ENCODE data around the gene FAM98A.

The FAM98A gene

DNA sequence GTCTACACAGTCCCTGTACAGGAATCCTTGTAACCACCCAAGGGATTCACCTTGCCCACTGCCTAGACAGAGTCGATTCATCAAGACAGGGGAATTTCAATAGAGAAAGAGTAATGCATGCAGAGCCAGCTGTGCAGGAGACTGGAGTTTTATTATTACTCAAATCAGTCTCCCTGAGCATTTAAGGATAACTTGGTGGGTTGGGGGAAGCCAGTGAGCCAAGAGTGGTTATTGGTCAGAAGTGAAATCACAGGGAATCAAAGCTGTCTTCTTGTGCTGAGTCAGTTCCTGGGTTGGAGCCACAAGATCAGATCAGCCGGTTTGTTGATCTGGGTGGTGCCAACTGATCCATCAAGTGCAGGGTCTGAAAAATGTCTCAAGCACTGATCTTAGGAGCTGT is 17.8 kb upstream of the FAM98A start:
- TF ChIP-seq POLR2AphosphoS5 (IDR thresholded peaks at IDR 0.05; ENCODE audit: low read depth, low read length) (no peak), TAF1 (IDR thresholded peaks at IDR 0.05; ENCODE audit: borderline replicate concordance, low read depth, low read length) (no peak), POLR2A (IDR thresholded peaks at IDR 0.05; ENCODE audit: low read depth, low read length) (no peak)
- FAIRE-seq (no peak), DNase-seq (ENCODE audit: insufficient read length) (no peak)

DNA sequence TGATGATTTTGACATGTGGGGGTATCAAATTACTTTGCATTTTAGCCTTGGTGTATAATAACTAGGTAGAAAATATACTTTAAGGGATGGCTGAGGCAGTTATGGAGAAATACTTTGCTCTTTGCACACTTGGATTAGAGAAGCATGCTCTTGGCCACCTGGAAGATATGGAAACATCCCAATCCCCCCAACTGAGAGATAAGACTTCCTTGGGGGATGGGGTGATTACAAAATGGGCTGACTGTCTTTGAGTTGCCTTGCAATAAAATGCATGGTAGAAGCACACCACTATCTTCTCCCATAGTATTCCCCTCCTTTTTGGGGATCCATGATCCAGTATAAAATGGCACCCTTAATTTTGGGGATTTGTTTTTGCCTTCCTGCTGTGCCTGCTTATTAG is 15.1 kb upstream of the FAM98A start:
- DNase-seq (ENCODE audit: insufficient read length) (no peak), FAIRE-seq (no peak)
- TF ChIP-seq POLR2AphosphoS5 (IDR thresholded peaks at IDR 0.05; ENCODE audit: low read depth, low read length) (no peak), POLR2A (IDR thresholded peaks at IDR 0.05; ENCODE audit: low read depth, low read length) (no peak), TAF1 (IDR thresholded peaks at IDR 0.05; ENCODE audit: borderline replicate concordance, low read depth, low read length) (no peak)

DNA sequence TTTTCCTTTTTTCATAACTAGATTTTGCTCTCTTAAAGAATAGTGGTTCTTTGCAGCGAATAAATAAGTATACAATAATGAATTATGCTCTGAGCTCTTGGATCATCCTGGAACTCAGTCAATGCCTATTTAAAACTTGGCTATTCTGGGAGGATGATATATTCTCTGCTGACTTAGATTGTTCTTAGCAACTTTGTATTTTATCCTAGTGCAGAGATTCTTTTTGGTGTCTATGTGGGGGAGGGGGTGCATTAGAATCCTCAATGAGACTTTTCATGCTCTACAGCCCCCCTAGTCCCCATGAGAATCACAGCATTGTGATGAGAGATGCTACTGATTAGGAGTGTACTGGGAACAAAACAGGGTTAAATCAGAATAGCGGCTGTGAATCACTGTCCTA is 8.8 kb upstream of the FAM98A start:
- FAIRE-seq (no peak), DNase-seq (ENCODE audit: insufficient read length) (no peak)
- TF ChIP-seq TAF1 (IDR thresholded peaks at IDR 0.05; ENCODE audit: borderline replicate concordance, low read depth, low read length) (no peak), POLR2AphosphoS5 (IDR thresholded peaks at IDR 0.05; ENCODE audit: low read depth, low read length) (no peak), POLR2A (IDR thresholded peaks at IDR 0.05; ENCODE audit: low read depth, low read length) (no peak)

DNA sequence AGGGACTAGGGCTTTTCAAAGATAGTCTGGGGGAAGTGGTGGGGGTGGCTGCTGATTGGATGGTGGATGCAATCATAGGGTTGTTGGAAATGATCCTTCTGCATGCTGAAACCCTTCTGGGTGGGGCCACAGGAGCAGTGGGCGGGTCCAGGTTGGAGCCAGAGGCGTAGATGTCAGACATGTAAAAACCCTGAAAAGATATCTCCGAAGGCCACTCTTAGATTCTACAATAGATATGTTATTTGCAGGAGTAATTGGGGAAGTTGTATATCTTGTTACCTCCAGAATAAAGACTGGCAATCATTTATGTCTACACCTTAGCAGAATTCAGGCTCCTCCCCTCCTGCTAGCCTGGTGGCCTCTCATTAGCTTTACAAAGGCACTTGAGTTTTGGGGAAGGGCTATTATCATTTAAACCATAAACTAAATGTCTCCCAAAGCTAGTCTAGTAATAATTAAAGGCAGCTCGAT is 8.2 kb upstream of the FAM98A start:
- TF ChIP-seq POLR2AphosphoS5 (IDR thresholded peaks at IDR 0.05; ENCODE audit: low read depth, low read length) (no peak), POLR2A (IDR thresholded peaks at IDR 0.05; ENCODE audit: low read depth, low read length) (no peak), TAF1 (IDR thresholded peaks at IDR 0.05; ENCODE audit: borderline replicate concordance, low read depth, low read length) (no peak)

DNA sequence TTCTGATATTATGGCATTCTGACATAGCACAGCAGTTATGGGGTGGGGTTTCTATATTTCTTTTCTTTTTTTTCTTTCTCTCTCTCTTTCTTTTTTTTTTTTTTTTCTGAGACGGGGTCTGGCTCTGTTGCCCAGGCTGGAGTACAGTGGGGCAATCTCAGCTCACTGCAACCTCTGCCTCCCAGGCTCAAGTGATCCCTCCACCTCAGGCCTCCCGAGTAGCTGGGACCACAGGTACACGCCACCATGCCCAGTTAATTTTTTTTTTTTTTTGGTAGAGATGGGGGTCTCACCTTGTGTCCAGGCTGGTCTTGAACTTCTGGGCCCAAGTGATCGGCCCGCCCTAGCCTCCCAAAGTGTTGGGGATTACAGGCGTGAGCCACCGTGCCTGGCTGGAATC is 7.5 kb upstream of the FAM98A start:
- FAIRE-seq (no peak), DNase-seq (ENCODE audit: insufficient read length) (no peak)
- TF ChIP-seq POLR2A (IDR thresholded peaks at IDR 0.05; ENCODE audit: low read depth, low read length) (no peak), TAF1 (IDR thresholded peaks at IDR 0.05; ENCODE audit: borderline replicate concordance, low read depth, low read length) (no peak), POLR2AphosphoS5 (IDR thresholded peaks at IDR 0.05; ENCODE audit: low read depth, low read length) (no peak)

More for the DNA sequence above, 8.2 kb upstream of the FAM98A start:
- FAIRE-seq (no peak), DNase-seq (ENCODE audit: insufficient read length) (no peak)

DNA sequence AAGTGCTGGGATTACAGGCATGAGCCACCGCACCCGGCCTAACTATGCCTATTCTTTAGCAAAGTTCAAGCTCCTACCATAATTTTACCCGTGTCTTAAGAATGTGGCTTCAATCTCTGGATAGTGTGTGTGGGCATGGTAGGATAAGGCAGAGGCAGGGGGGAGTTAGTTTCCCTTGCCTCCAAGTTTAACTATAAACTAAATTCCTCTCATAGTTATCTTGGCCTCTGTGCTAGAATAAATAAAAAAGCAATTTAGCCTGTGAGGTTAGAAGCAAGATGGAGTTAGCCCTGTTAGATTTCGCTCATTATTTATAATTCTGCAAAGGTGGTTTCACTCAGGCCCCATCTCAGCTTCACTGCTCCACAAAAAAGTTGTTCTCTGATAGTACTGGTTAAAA is 7.0 kb upstream of the FAM98A start:
- no peak for DNase-seq (ENCODE audit: insufficient read length)
- no peak for TF ChIP-seq POLR2A (IDR thresholded peaks at IDR 0.05; ENCODE audit: low read depth, low read length)
- TF ChIP-seq POLR2AphosphoS5 (IDR thresholded peaks at IDR 0.05; ENCODE audit: low read depth, low read length), result no peak
- no peak for TF ChIP-seq TAF1 (IDR thresholded peaks at IDR 0.05; ENCODE audit: borderline replicate concordance, low read depth, low read length)

DNA sequence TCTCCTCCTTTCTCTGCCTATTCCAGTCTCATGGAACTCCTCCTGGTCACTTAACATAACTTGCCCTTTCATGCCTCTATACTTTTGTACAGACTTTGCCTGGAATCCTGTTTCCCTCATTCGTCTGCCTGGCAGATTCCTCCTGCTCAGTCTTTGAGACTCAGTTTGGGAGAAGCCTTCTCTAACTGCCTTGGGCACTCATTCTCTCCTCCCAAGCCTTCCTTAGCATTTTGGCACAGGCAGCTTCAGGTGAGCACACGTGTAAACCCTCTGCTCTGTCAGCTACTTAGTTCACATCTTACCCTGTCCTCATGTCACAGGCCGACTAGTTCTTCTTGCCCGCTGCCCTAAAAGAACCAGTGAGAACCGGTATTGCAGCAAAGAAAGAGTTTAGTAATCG is 6.0 kb upstream of the FAM98A start:
- DNase-seq (ENCODE audit: insufficient read length) (no peak), FAIRE-seq (no peak)
- TF ChIP-seq TAF1 (IDR thresholded peaks at IDR 0.05; ENCODE audit: borderline replicate concordance, low read depth, low read length) (no peak), POLR2AphosphoS5 (IDR thresholded peaks at IDR 0.05; ENCODE audit: low read depth, low read length) (no peak), POLR2A (IDR thresholded peaks at IDR 0.05; ENCODE audit: low read depth, low read length) (no peak)

More for the DNA sequence above, 7.0 kb upstream of the FAM98A start:
- FAIRE-seq, result no peak

DNA sequence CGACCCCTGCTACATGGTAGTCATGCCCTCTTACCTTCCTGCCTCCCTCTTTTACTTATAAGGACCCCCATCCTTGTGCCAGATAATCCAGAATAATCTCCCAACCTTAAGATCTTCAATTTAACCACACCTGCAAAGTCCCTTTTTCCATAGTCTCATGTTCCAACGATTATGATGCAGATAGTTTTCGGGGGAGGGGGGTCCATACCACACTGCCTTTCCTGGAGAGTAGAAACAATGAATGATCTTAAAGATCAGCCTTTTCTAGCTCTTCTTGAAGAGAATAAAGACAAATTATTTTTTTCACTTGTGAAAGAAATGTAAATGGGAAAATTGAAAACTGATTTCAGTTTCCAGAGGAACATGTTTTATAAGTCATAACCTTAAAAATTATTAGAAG is 4.3 kb upstream of the FAM98A start:
- FAIRE-seq, result no peak
- no peak for DNase-seq (ENCODE audit: insufficient read length)
- no peak for TF ChIP-seq POLR2A (IDR thresholded peaks at IDR 0.05; ENCODE audit: low read depth, low read length)
- no peak for TF ChIP-seq TAF1 (IDR thresholded peaks at IDR 0.05; ENCODE audit: borderline replicate concordance, low read depth, low read length)
- TF ChIP-seq POLR2AphosphoS5 (IDR thresholded peaks at IDR 0.05; ENCODE audit: low read depth, low read length), result no peak

DNA sequence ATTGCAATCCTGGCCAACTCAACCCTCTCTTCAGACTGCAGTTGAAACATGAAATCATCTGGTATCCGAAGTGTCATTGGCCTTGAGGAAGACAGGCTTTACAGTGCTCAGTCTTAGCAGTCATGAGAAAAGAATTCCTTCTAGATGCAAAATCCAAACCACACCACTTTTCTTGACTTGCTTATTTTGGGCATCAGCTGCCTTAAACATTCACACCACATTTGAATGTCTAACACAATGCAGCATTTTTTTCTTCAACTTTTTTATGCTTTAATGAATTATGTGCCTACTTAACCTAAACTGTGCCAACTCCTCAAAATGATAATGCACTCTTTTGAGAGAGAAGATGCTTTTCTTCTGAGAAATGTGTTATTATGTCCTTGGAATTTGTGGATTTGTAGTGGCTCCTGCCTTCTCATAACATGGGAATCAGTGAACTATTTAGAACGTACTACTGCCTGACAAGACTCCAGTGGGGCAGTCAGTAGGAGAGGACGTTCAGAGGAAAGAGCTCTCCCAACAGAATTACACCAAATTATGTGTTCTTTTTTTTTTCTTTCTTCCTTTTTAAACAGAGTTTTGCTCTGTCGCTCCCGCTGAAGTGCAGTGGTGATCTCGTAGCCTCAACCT is 3.2 kb upstream of the FAM98A start:
- no peak for TF ChIP-seq POLR2A (IDR thresholded peaks at IDR 0.05; ENCODE audit: low read depth, low read length)
- no peak for TF ChIP-seq POLR2AphosphoS5 (IDR thresholded peaks at IDR 0.05; ENCODE audit: low read depth, low read length)
- no peak for TF ChIP-seq TAF1 (IDR thresholded peaks at IDR 0.05; ENCODE audit: borderline replicate concordance, low read depth, low read length)
- DNase-seq (ENCODE audit: insufficient read length), result no peak
- FAIRE-seq, result no peak

DNA sequence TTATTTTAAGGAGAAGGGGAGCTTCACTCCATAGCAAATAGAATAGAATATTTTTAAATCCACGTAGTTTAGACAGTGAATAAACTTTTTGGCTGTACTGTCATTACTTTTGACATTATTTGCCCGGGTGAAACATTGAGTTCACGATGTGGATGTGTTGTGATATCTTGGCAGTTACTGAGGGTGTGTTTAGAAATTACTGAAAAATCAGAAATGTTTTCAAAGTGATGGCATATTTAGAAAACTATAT is 769 bp upstream of the FAM98A start:
- FAIRE-seq, result no peak
- TF ChIP-seq POLR2A (IDR thresholded peaks at IDR 0.05; ENCODE audit: low read depth, low read length) (no peak), TAF1 (IDR thresholded peaks at IDR 0.05; ENCODE audit: borderline replicate concordance, low read depth, low read length) (no peak), POLR2AphosphoS5 (IDR thresholded peaks at IDR 0.05; ENCODE audit: low read depth, low read length) (no peak)
- no peak for DNase-seq (ENCODE audit: insufficient read length)

DNA sequence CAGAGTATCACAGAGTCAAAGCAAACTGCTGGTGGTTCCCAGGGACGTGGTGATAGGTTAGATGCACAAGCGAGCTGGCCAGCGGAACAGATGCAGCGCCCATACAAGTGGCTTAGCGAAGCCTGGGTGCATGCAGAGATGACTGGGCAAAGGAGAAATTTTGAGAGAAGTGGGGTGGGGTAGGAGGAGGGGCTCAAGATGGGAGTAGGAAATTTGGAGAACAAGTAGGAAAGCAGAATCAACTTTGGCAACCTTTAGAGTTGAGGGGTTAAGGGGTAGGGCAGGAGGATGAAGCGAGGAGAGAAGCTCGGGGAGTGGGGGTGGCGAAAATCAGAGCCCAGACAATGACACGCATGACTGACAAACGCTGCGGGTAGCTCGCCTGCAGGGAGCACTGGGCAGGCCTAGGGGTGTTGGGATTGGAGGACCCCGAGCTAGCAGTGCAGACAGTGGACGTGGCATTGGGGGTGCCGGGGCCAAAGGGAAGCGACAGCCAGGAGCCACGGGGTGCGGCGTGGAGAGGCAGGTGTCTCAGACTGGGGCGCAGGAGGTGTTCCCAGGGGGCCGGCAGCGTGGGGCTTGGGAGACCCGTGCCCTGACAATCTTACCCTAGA is 431 bp downstream of the FAM98A start:
- no peak for TF ChIP-seq POLR2A (IDR thresholded peaks at IDR 0.05; ENCODE audit: low read depth, low read length)
- TF ChIP-seq TAF1 (IDR thresholded peaks at IDR 0.05; ENCODE audit: borderline replicate concordance, low read depth, low read length), result peak; percentile 12; the same call in 1 of the 2 replicates
- TF ChIP-seq POLR2AphosphoS5 (IDR thresholded peaks at IDR 0.05; ENCODE audit: low read depth, low read length), result peak; percentile 22; the same call in 1 of the 2 replicates
- DNase-seq (ENCODE audit: insufficient read length) (peak; percentile 34), FAIRE-seq (no peak)

DNA sequence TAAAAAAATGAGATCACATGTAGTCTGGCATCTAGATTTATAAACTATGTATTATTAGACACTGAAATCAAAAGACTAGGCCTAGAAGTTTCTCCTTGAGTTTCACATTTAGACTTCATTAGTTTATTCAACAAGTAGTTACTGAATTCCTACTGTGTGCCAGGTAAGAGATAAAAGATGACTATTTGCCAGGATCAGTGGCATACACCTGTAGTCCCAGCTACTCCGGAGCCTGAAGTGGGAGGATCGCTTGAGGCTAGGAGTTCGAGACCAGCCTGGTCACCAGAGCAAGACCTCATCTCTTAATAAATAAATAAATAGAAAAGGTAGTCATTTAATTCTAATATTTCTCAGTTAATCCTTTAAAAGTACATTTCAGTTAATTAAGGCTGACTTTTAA is 2.1 kb downstream of the FAM98A start:
- TF ChIP-seq POLR2A (IDR thresholded peaks at IDR 0.05; ENCODE audit: low read depth, low read length), result no peak
- TF ChIP-seq POLR2AphosphoS5 (IDR thresholded peaks at IDR 0.05; ENCODE audit: low read depth, low read length), result no peak
- DNase-seq (ENCODE audit: insufficient read length) (no peak), FAIRE-seq (no peak)
